Uterus (tissue), 2 donors: Measurements from ENCODE around the gene EXOC4.

Experiments used
- CTCF ChIP-seq, 4 experiments: fragments of 200-600 bp in 2 of 4; fragments of 450-650 bp in 2 of 4; sonication (generic) in 2 of 4; IDR thresholded peaks; one replicate each; pipeline ENCODE4 v1.5.1; 2016 to 2019; ENCODE audit warnings: antibody characterized with exemption in 4 of 4, mild to moderate bottlenecking in 2 of 4, moderate library complexity in 1 of 4
- POLR2A ChIP-seq, 2 donors: fragments of 450-650 bp; IDR thresholded peaks; one replicate each; pipeline ENCODE4 v1.6.1; 2016; ENCODE audit warnings: antibody characterized with exemption in 2 of 2, mild to moderate bottlenecking in 1 of 2, moderate library complexity in 1 of 2

GRCh38 chr7:133549633-133550032 is 296.8 kb downstream of the EXOC4 start:
- TF ChIP-seq CTCF (IDR thresholded peaks at IDR 0.05) (no peak), POLR2A (IDR thresholded peaks at IDR 0.05) (no peak)
